OCI-LY1 (cell line): ENCODE results near the gene MPHOSPH8.

Experiments used
- H2AFZ ChIP-seq: fragments of 200-600 bp; sonication (generic), shearing (Covaris generic); 2 replicates; pipeline ENCODE4 v1.6.0; 2014; ENCODE audit warnings: antibody characterized with exemption, mild to moderate bottlenecking, low read length
- H3F3A ChIP-seq: fragments of 200-600 bp; sonication (generic), shearing (Covaris generic); 2 replicates; pipeline ENCODE4 v1.6.0; 2014; ENCODE audit warnings: mild to moderate bottlenecking, antibody characterized with exemption, low read length, moderate library complexity; ENCODE audit not compliant: insufficient read depth
- H3K27ac ChIP-seq: fragments of 200-600 bp; sonication (generic); 2 replicates; pipeline ENCODE4 v1.5.1; 2014; ENCODE audit warnings: low read length, mixed run types, mild to moderate bottlenecking, low read depth; ENCODE audit not compliant: poor library complexity, severe bottlenecking
- H3K27me3 ChIP-seq: fragments of 200-600 bp; sonication (generic); 2 replicates; pipeline ENCODE4 v1.6.0; 2014; ENCODE audit warnings: antibody characterized with exemption, mild to moderate bottlenecking, low read length, moderate library complexity; ENCODE audit not compliant: insufficient read depth
- H3K36me3 ChIP-seq: fragments of 200-600 bp; sonication (generic); 2 replicates; pipeline ENCODE4 v1.6.1; 2014; ENCODE audit warnings: mild to moderate bottlenecking, antibody characterized with exemption, low read length, moderate library complexity, mixed read lengths; ENCODE audit not compliant: insufficient read depth
- H3K4me1 ChIP-seq: fragments of 200-600 bp; sonication (generic); 2 replicates; pipeline ENCODE4 v1.5.1; 2014; ENCODE audit warnings: mild to moderate bottlenecking, low read length, moderate library complexity; ENCODE audit not compliant: insufficient read depth, severe bottlenecking
- H3K4me2 ChIP-seq: fragments of 200-600 bp; sonication (generic), shearing (Covaris generic); 2 replicates; pipeline ENCODE4 v1.6.1; 2014; ENCODE audit warnings: low read length
- H3K4me3 ChIP-seq: fragments of 200-600 bp; sonication (generic); 2 replicates; pipeline ENCODE4 v1.5.1; 2014; ENCODE audit warnings: low read length, low read depth, mild to moderate bottlenecking, mixed read lengths; ENCODE audit not compliant: poor library complexity, severe bottlenecking
- H3K79me2 ChIP-seq: fragments of 200-600 bp; shearing (Covaris generic); 2 replicates; pipeline ENCODE4 v1.6.1; 2016; ENCODE audit warnings: mixed run types, low read length, mixed read lengths; ENCODE audit not compliant: insufficient read depth
- H3K9ac ChIP-seq: fragments of 200-600 bp; sonication (generic), shearing (Covaris generic); 2 replicates; pipeline ENCODE4 v1.6.1; 2014; ENCODE audit warnings: mild to moderate bottlenecking, low read length, mixed read lengths
- H3K9me2 ChIP-seq: fragments of 200-600 bp; sonication (generic), shearing (Covaris generic); 2 replicates; pipeline ENCODE4 v1.6.1; 2014; ENCODE audit warnings: low read depth, mild to moderate bottlenecking, low read length, mixed read lengths
- H3K9me3 ChIP-seq: fragments of 200-600 bp; shearing (Covaris generic); 2 replicates; pipeline ENCODE4 v1.6.1; 2014; ENCODE audit warnings: low read length, mixed read lengths
- H4K20me1 ChIP-seq: fragments of 200-600 bp; sonication (generic), shearing (Covaris generic); 2 replicates; pipeline ENCODE4 v1.6.0; 2016; ENCODE audit warnings: mild to moderate bottlenecking, low read length; ENCODE audit not compliant: insufficient read depth
- CTCF ChIP-seq: fragments of 200-600 bp; sonication (generic), shearing (Covaris generic); IDR thresholded peaks from 2 replicates; pipeline ENCODE4 v1.5.1; 2017; ENCODE audit warnings: mild to moderate bottlenecking, antibody characterized with exemption, low read length, moderate library complexity, mixed read lengths
- EZH2 ChIP-seq: fragments of 200-600 bp; sonication (generic), shearing (Covaris generic); IDR thresholded peaks from 2 replicates; pipeline ENCODE4 v1.8.0; 2017; ENCODE audit warnings: borderline replicate concordance, mixed run types, mild to moderate bottlenecking, antibody characterized with exemption, low read length, moderate library complexity, mixed read lengths

The MPHOSPH8 gene

GRCh38 chr13:19680751-19681150 lies 47.3 kb downstream of the MPHOSPH8 start:
- H2AFZ ChIP-seq = no peak overlapping the region
- H3K9ac ChIP-seq = no peak overlapping the region
- H3K36me3 ChIP-seq = peaks cover 27% of the 10 kb centered on the region; the same call in 1 of the 2 replicates
- H3K9me2 ChIP-seq = no peaks in the 10 kb centered on the region
- no peaks in the 10 kb centered on the region for H3K79me2 ChIP-seq
- no peak overlapping the region for H3K4me2 ChIP-seq
- no peaks in the 10 kb centered on the region for H4K20me1 ChIP-seq
- no peaks in the 10 kb centered on the region for H3K27me3 ChIP-seq
- TF ChIP-seq EZH2 = no peak
- no peak for TF ChIP-seq CTCF
- H3K27ac ChIP-seq = no peak overlapping the region
- H3K4me3 ChIP-seq = no peak overlapping the region
- H3F3A ChIP-seq = no peaks in the 10 kb centered on the region
- H3K4me1 ChIP-seq = no peaks in the 10 kb centered on the region
- H3K9me3 ChIP-seq = no peaks in the 10 kb centered on the region

GRCh38 chr13:19681517-19681916 lies 48.1 kb downstream of the MPHOSPH8 start:
- no peaks in the 10 kb centered on the region for H3K9me2 ChIP-seq
- no peak for TF ChIP-seq CTCF
- TF ChIP-seq EZH2 = no peak
- no peak overlapping the region for H2AFZ ChIP-seq
- no peak overlapping the region for H3K27ac ChIP-seq
- peaks cover 19% of the 10 kb centered on the region; the same call in 1 of the 2 replicates for H3K36me3 ChIP-seq
- no peaks in the 10 kb centered on the region for H3F3A ChIP-seq
- no peaks in the 10 kb centered on the region for H3K4me1 ChIP-seq
- H3K9ac ChIP-seq = no peak overlapping the region
- H3K27me3 ChIP-seq = no peaks in the 10 kb centered on the region
- H3K4me3 ChIP-seq = no peak overlapping the region
- no peak overlapping the region for H3K4me2 ChIP-seq
- no peaks in the 10 kb centered on the region for H4K20me1 ChIP-seq
- H3K79me2 ChIP-seq = no peaks in the 10 kb centered on the region
- no peaks in the 10 kb centered on the region for H3K9me3 ChIP-seq

GRCh38 chr13:19685034-19685433 lies 51.6 kb downstream of the MPHOSPH8 start:
- Histone ChIP-seq H3K9ac (no peak overlapping the region), H3F3A (no peaks in the 10 kb centered on the region), H3K27ac (no peak overlapping the region), H3K79me2 (no peaks in the 10 kb centered on the region), H3K9me2 (no peaks in the 10 kb centered on the region), H3K4me3 (no peak overlapping the region), H3K9me3 (no peaks in the 10 kb centered on the region), H4K20me1 (no peaks in the 10 kb centered on the region), H3K4me2 (no peak overlapping the region), H2AFZ (no peak overlapping the region), H3K4me1 (no peaks in the 10 kb centered on the region), H3K36me3 (peaks cover 19% of the 10 kb centered on the region; the same call in 1 of the 2 replicates), H3K27me3 (no peaks in the 10 kb centered on the region)
- no peak for TF ChIP-seq CTCF
- no peak for TF ChIP-seq EZH2
